H1 (cell line): ENCODE measurements around the gene RGL2. TPM values are rescaled to one million over a fixed set of nuclear protein-coding genes. Genes with fewer than 3 reads are reported as not detected.

ENCODE experiments used
- CBX5 ChIP-seq: fragments of 300-800, 300-1000 bp; sonication (generic); IDR thresholded peaks from 2 replicates; pipeline ENCODE4 v1.7.1; 2016; ENCODE audit warnings: antibody characterized with exemption, low read length, low read depth
- NRF1 ChIP-seq: IDR thresholded peaks from 2 replicates; pipeline ENCODE4 v1.6.1; 2011; ENCODE audit warnings: mild to moderate bottlenecking, low read depth, low read length, improper control_type of control experiment
- POLR2A ChIP-seq, 2 experiments: IDR thresholded peaks; 1 replicate in 1 of 2; 2 replicates in 1 of 2; pipeline ENCODE4 v1.6.1; 2011; ENCODE audit warnings: low read depth in 2 of 2, low read length in 2 of 2, mild to moderate bottlenecking in 2 of 2; ENCODE audit errors: control extremely low read depth in 1 of 2
- SP4 ChIP-seq: IDR thresholded peaks from 2 replicates; pipeline ENCODE4 v1.6.1; 2012; ENCODE audit warnings: low read length, inconsistent platforms
- polyA plus RNA-seq, 7 experiments: library from polyadenylated mRNA; depleted of rRNA in 3 of 7; stranded (reverse) in 5 of 7; unstranded in 2 of 7; fragments of >200 nt in 5 of 7; fragments of 200-250 nt in 2 of 7; gene quantifications; 1 replicate in 5 of 7; 2 replicates in 1 of 7; 4 replicates in 1 of 7; pipeline versions ENCODE4 v1.2.1 to v1.2.3, GENCODE V29; 2011 to 2013; ENCODE audit warnings: missing spikeins in 2 of 7, mixed read lengths in 2 of 7
- total RNA-seq: library from RNA; stranded (reverse); fragmentation: NEBNext Ultra II Directional; extraction: Animal tissue kit (Norgen Biotek cat#: 25700); gene quantifications from 2 replicates; pipeline ENCODE4 v1.2.1, GENCODE V29; 2021
- TF ChIP-seq, protein P1 (sequence below): IDR thresholded peaks from 2 replicates; pipeline ENCODE4 v1.6.1; 2012; ENCODE audit warnings: low read length, inconsistent platforms
- TF ChIP-seq, protein P2 (sequence below), 3 experiments: IDR thresholded peaks; 1 replicate in 2 of 3; 2 replicates in 1 of 3; pipeline versions ENCODE4 v1.5.1 to v1.6.1; 2011; ENCODE audit warnings: low read length in 3 of 3, mild to moderate bottlenecking in 3 of 3, inconsistent platforms in 2 of 3, low read depth in 1 of 3, moderate library complexity in 1 of 3; ENCODE audit not compliant: insufficient read depth in 1 of 3; ENCODE audit errors: control extremely low read depth in 1 of 3

The RGL2 gene
- total and polyA plus RNA-seq, 2 of the 8 experiments (the other 6 are each of a cell fraction or from before 2014, with no cell fraction given), result 58.1 to 80.3 TPM

DNA sequence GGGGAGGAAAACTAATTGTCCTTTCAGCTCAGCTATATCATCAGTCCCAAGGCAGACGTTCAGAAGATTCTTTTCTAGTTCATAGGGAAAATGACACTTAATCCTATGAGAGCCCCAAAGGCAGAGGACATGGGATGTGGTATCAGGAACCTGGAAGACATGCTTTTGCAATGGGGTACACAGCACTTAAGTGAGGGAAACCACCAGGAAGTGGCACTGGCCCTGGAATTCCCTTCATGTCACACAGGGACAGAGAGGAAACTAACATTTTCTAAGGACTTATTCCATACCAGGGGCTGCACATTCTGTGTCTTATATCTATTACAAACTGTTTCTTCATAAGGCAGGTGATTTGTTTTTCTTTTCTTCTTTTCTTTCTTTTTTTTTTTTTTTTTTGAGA lies 55.3 kb downstream of the RGL2 start (continued):
- TF ChIP-seq, protein P1, sequence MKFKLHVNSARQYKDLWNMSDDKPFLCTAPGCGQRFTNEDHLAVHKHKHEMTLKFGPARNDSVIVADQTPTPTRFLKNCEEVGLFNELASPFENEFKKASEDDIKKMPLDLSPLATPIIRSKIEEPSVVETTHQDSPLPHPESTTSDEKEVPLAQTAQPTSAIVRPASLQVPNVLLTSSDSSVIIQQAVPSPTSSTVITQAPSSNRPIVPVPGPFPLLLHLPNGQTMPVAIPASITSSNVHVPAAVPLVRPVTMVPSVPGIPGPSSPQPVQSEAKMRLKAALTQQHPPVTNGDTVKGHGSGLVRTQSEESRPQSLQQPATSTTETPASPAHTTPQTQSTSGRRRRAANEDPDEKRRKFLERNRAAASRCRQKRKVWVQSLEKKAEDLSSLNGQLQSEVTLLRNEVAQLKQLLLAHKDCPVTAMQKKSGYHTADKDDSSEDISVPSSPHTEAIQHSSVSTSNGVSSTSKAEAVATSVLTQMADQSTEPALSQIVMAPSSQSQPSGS, result no peak
- TF ChIP-seq CBX5 (no peak), POLR2A (IDR thresholded peaks at IDR 0.05; ENCODE audit: control extremely low read depth in 1 of 2, low read depth in 2 of 2, low read length in 2 of 2) (no peak), NRF1 (no peak), SP4 (no peak)
- TF ChIP-seq, protein P2, sequence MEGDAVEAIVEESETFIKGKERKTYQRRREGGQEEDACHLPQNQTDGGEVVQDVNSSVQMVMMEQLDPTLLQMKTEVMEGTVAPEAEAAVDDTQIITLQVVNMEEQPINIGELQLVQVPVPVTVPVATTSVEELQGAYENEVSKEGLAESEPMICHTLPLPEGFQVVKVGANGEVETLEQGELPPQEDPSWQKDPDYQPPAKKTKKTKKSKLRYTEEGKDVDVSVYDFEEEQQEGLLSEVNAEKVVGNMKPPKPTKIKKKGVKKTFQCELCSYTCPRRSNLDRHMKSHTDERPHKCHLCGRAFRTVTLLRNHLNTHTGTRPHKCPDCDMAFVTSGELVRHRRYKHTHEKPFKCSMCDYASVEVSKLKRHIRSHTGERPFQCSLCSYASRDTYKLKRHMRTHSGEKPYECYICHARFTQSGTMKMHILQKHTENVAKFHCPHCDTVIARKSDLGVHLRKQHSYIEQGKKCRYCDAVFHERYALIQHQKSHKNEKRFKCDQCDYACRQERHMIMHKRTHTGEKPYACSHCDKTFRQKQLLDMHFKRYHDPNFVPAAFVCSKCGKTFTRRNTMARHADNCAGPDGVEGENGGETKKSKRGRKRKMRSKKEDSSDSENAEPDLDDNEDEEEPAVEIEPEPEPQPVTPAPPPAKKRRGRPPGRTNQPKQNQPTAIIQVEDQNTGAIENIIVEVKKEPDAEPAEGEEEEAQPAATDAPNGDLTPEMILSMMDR (IDR thresholded peaks at IDR 0.05; ENCODE audit: control extremely low read depth in 1 of 3, insufficient read depth in 1 of 3, low read depth in 1 of 3, low read length in 3 of 3), result no peak
